Activated CD4-positive, alpha-beta memory T cell treated with anti-CD3 and anti-CD28 coated beads, Interleukin-2, amount 10 ng/mL, durations not matched to agents 7 days and 5 days (primary cell): ENCODE measurements around the gene BEST1. TPM values are rescaled to one million over a fixed set of nuclear protein-coding genes. Genes with fewer than 3 reads are reported as not detected.

Experiments used
- CTCF ChIA-PET: fragments of 350-600 bp; sonication (Branson Sonifier 250); formaldehyde crosslinking; loops from one replicate; lab custom pipeline; 2021; ENCODE audit warnings: antibody characterized with exemption, inconsistent platforms; lab: Charles Lee
- POLR2A ChIA-PET: fragments of 350-600 bp; sonication (Branson Sonifier 250); formaldehyde crosslinking; loops from one replicate; lab custom pipeline; 2021; ENCODE audit warnings: antibody characterized with exemption; lab: Charles Lee
- DNase-seq: peaks from one replicate; pipeline ENCODE4 v3.0.0-alpha.2; 2020
- H3K27ac Mint-ChIP-seq: one replicate; pipeline ENCODE4 v1.8.0; 2021; ENCODE audit warnings: mild to moderate bottlenecking, mixed read lengths
- H3K27me3 Mint-ChIP-seq: one replicate; pipeline ENCODE4 v1.8.0; 2021; ENCODE audit warnings: mixed read lengths
- H3K36me3 Mint-ChIP-seq: one replicate; pipeline ENCODE4 v1.8.0; 2021; ENCODE audit warnings: low read depth, mixed read lengths
- H3K4me1 Mint-ChIP-seq: one replicate; pipeline ENCODE4 v1.8.0; 2021; ENCODE audit warnings: mixed read lengths
- H3K4me3 Mint-ChIP-seq: one replicate; pipeline ENCODE4 v1.8.0; 2021; ENCODE audit warnings: mild to moderate bottlenecking, mixed read lengths
- H3K9me3 Mint-ChIP-seq: one replicate; pipeline ENCODE4 v1.8.0; 2021; ENCODE audit warnings: mixed read lengths
- total RNA-seq, 2 experiments: library from RNA; stranded (reverse); gene quantifications; one replicate each; pipeline ENCODE4 v1.2.3, GENCODE V29; 2021

Gene BEST1
- total RNA-seq, 2 experiments from 2014 or later: 0.25 to 0.30 TPM

DNA sequence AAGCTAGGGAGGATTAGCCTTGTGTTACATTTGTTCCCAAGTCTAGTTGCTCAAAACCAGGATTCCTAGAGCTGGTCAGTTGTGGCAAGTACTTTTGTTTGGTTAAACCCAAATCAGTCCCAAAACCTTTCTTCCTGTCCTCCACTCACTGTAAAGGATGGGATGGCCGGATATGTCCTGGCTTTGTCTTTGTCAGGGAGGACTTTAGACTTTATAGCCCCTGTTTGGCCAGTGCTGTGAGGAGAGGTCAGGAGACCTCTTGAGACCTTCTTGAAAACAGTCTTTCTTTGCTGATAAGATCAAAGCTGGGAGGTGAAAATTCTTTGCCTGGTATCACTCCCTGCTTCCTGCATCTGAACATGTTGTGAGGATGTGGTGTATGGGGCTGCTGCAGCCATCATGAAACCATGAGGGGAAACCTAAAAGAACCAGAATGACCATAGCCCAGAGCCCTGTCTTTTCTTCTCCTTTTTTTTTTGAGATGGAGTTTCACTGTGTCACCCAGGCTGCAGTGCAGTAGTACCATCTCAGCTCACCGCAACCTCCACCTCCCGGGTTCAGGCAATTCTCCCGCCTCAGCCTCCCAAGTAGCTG lies 60.9 kb downstream of the BEST1 start:
- peaks cover 6% of the 10 kb centered on the region for H3K4me1 Mint-ChIP-seq
- ChIA-PET POLR2A (no interaction called here), CTCF (interaction anchor here (1.4 kb wide), 1 partner anchor 70 kb away, joined by 4 read pairs; no protein-coding TSS in a partner anchor)
- H3K4me3 Mint-ChIP-seq: no peak overlapping the region
- peaks cover 2% of the 10 kb centered on the region for H3K9me3 Mint-ChIP-seq
- no peak overlapping the region for H3K27ac Mint-ChIP-seq
- H3K36me3 Mint-ChIP-seq: no peaks in the 10 kb centered on the region
- no peak for DNase-seq
- no peaks in the 10 kb centered on the region for H3K27me3 Mint-ChIP-seq

DNA sequence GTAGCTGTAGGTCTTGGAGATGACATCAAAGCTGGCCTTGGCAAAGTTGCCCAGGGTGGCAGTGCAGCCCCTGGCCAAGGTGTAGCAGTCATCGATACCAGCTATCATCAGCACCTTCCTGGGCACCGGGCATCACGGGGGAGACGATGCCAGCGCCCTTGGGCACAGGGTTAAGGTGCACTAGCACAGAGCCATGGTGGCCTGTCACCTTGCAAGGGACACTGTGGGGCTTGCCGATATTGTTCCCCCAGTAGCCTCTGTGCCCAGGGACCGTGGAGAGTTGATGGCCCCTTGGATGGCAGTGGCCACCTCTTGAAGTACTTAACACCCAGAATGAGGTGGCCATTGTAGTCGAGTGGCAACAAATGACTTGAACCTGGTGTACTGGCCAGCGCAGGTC lies 61.7 kb downstream of the BEST1 start:
- Mint-ChIP-seq H3K36me3 (no peaks in the 10 kb centered on the region), H3K27ac (no peak overlapping the region), H3K4me3 (no peak overlapping the region), H3K27me3 (no peaks in the 10 kb centered on the region), H3K9me3 (peaks cover 2% of the 10 kb centered on the region), H3K4me1 (peaks cover 6% of the 10 kb centered on the region)
- ChIA-PET CTCF (interaction anchor here (1.4 kb wide), 1 partner anchor 69 kb away, joined by 4 read pairs; no protein-coding TSS in a partner anchor), POLR2A (interaction anchor here (1.6 kb wide), 1 partner anchor 13 kb away, joined by 5 read pairs; no protein-coding TSS in a partner anchor)
- no peak for DNase-seq

DNA sequence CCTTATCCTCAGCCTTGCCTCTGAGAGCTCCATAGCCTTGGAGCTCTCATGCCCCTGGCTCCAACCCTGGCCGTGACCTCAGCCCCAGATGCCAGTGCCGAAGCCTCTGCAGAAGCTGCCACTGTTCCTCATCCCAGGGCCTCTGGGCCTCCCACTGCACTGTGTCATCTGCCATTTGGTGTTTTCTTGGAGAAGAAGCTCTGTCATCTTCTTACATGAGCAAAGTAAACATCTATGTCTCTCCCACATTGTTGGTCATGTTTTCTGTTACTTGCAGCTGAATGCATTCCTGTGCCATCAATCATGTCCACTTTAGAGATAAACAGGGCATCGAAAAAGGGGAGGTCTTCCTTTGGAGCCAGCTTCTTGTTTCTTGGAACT lies 62.3 kb downstream of the BEST1 start:
- POLR2A ChIA-PET: interaction anchor here (1.6 kb wide), 1 partner anchor 13 kb away, joined by 5 read pairs; no protein-coding TSS in a partner anchor
- Mint-ChIP-seq H3K27ac (no peak overlapping the region), H3K9me3 (peaks cover 2% of the 10 kb centered on the region), H3K4me3 (no peak overlapping the region), H3K4me1 (peaks cover 6% of the 10 kb centered on the region), H3K27me3 (no peaks in the 10 kb centered on the region), H3K36me3 (no peaks in the 10 kb centered on the region)
- DNase-seq: no peak
- CTCF ChIA-PET: interaction anchor here (1.4 kb wide), 1 partner anchor 69 kb away, joined by 4 read pairs; no protein-coding TSS in a partner anchor

DNA sequence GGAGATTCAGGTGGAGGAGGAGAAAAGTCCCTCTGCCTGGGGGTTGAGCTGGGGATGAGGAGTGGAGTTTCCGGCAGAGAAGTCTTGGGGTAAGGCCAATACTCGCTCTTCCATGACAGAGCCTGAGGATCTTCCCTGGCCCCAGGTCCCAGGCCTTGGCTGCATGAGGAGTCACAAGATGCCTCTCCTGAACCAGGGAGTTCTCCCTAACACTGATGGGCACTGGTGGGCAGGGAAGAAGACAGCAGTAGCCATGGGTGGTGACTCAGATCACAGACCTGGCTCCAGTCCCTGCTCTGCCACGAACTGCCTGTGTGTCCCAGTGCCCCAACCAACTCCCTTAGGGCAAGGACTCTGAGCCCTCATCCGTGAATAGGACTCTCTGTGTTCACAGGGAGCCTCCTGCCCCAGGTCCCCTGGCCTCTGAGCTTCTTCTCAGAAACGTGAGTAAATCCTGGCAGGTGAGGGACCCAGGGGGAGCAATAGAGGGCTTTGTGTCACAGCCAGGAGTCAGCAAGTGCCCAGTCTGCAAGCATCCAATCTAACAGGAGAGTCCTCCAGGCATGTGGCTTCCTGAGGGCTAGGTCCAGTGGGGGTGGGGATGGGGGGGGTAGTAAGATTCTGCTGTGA lies 62.8 kb downstream of the BEST1 start:
- ChIA-PET CTCF (no interaction called here), POLR2A (interaction anchor here (1.6 kb wide), 1 partner anchor 12 kb away, joined by 5 read pairs; no protein-coding TSS in a partner anchor)
- Mint-ChIP-seq H3K27me3 (no peaks in the 10 kb centered on the region), H3K36me3 (no peaks in the 10 kb centered on the region), H3K9me3 (no peaks in the 10 kb centered on the region), H3K4me1 (peaks cover 4% of the 10 kb centered on the region), H3K27ac (no peak overlapping the region), H3K4me3 (no peak overlapping the region)
- DNase-seq: no peak

Other genes starting within 250 kb of the BEST1 start
- gene MYRF, start 197.7 kb upstream of the BEST1 start, total RNA-seq: 1 to 10 TPM; 4.6 to 4.9 TPM
- 100 to 1,000 TPM; 192 to 196 TPM for gene TMEM258, start 157.8 kb upstream of the BEST1 start, total RNA-seq
- 100 to 1,000 TPM; 104 to 105 TPM for gene FEN1, start 157.4 kb upstream of the BEST1 start, total RNA-seq
- 10 to 100 TPM; 63.6 to 68.2 TPM for gene FADS1, start 133.3 kb upstream of the BEST1 start, total RNA-seq
- 100 to 1,000 TPM; 251 to 253 TPM for gene FADS2, start 122.1 kb upstream of the BEST1 start, total RNA-seq
- 1 to 10 TPM; 5.2 to 5.4 TPM for gene FADS3, start 58.8 kb upstream of the BEST1 start, total RNA-seq
- not detected for gene RAB3IL1, start 32.8 kb upstream of the BEST1 start, total RNA-seq
- gene FTH1, start 17.3 kb downstream of the BEST1 start, total RNA-seq: 1,000 to 10,000 TPM; 1,164 to 1,189 TPM
- gene INCENP, start 173.7 kb downstream of the BEST1 start, total RNA-seq: 100 to 1,000 TPM; 156 to 169 TPM
- not detected for gene SCGB1D1, start 239.9 kb downstream of the BEST1 start, total RNA-seq